Pancreas (tissue), 10 donors: ENCODE measurements around the gene SPEG. TPM values are rescaled to one million over a fixed set of nuclear protein-coding genes. Genes with fewer than 3 reads are reported as not detected.

Source experiments
- ATAC-seq, 4 donors: fragments of 200-7000 bp; cut with Tn5 transposase; one replicate each; pipeline versions ENCODE4 v1.8.0 to v1.9.1; 2020; ENCODE audit warnings: mild to moderate bottlenecking in 4 of 4, moderate library complexity in 4 of 4
- DNase-seq, 6 donors: peaks; one replicate each; pipeline ENCODE4 v3.0.0-alpha.2; 2020
- FAIRE-seq: peaks from 2 replicates; lab custom pipeline; 2012; peaks lifted over from hg19 to GRCh38; lab: Jason Lieb, UNC
- H3K27ac ChIP-seq, 4 donors: fragments of 200-600 bp; sonication (generic); 1 replicate in 3 of 4; 2 replicates in 1 of 4; pipeline versions ENCODE4 v1.5.0 to v1.8.0; 2020
- H3K27me3 ChIP-seq, 4 donors: fragments of 200-600 bp; one replicate each; pipeline ENCODE4 v1.8.0; 2021
- H3K36me3 ChIP-seq, 3 donors: fragments of 200-600 bp; sonication (generic) in 1 of 3; one replicate each; pipeline versions ENCODE4 v1.5.0 to v1.8.0; 2020 to 2021
- H3K4me1 ChIP-seq, 3 donors: fragments of 200-600 bp; one replicate each; pipeline ENCODE4 v1.8.0; 2021
- H3K4me3 ChIP-seq, 4 donors: fragments of 200-600 bp; sonication (generic) in 2 of 4; one replicate each; pipeline versions ENCODE4 v1.5.0 to v1.8.0; 2020 to 2021
- H3K9me3 ChIP-seq, 4 donors: fragments of 200-600 bp; one replicate each; pipeline ENCODE4 v1.8.0; 2021
- CTCF ChIP-seq, 4 donors: fragments of 200-600 bp; sonication (generic) in 3 of 4; IDR thresholded peaks; one replicate each; pipeline versions ENCODE4 v1.5.0 to v1.8.0; 2021; ENCODE audit warnings: antibody characterized with exemption in 4 of 4
- WGBS, 2 donors: extraction: QIAGEN DNeasy Blood & Tissue Kit; methylation state at CpG; one replicate each; pipeline ENCODE4 v1.1.7; 2013; 5-methylcytosine and 5-hydroxymethylcytosine counted together
- intact Hi-C, 3 donors: fragments of 100-400 bp; cut with DNase I; formaldehyde crosslinking; loops; one replicate each; pipeline versions ENCODE4 v1.11.1 to v1.14.2; 2022
- polyA plus RNA-seq, 2 donors: library from polyadenylated mRNA; stranded (reverse); fragments of 200-250 nt; gene quantifications; one replicate each; pipeline ENCODE4 v1.2.3, GENCODE V29; 2013
- total RNA-seq, 6 donors: library from RNA; stranded (reverse); fragmentation: NEBNext Ultra II Directional in 4 of 6; extraction: Animal tissue kit (Norgen Biotek cat#: 25700) in 4 of 6; gene quantifications; one replicate each; pipeline versions ENCODE4 v1.2.1 to v1.2.4, GENCODE V29; 2021 to 2023
- donor health status: healthy with polysubstance abuse.
- donor health status: DM: no; HTN: no; CAD: no; lungs with moderate emphysema.
- donor health status: DM: no; HTN: no; CAD: no.
- donor health status: control.
- donor health status: control.
- donor health status: Bipolar disorder and iron deficiency.
- donor health status: DM: yes; HTN: yes; CAD: no.
- donor health status: DM: no; HTN: no; CAD: no.
- donor health status: DM: no; HTN: no; CAD: no.
- donor health status: DM: yes; HTN: yes; CAD: no.

SPEG gene
- total and polyA plus RNA-seq, 8 donors: 2.6 to 33.3 (median 4.2) TPM

GRCh38 chr2:219519526-219519916 is 84.9 kb downstream of the SPEG start:
- TF ChIP-seq CTCF (IDR thresholded peaks at IDR 0.05): no peak
- Histone ChIP-seq H3K4me3 (no peak overlapping the region), H3K27ac (no peak overlapping the region), H3K9me3 (no peaks in the 10 kb centered on the region), H3K36me3 (no peaks in the 10 kb centered on the region), H3K27me3 (peaks cover 0 to 16% (median 0%) of the 10 kb centered on the region in 4 donors), H3K4me1 (no peaks in the 10 kb centered on the region)
- intact Hi-C loops: no loop called here
- no peak for FAIRE-seq
- no peak for DNase-seq
- 80 to 93% methylated on average over 9 of the region's 9 CpGs for WGBS, 2 donors
- ATAC-seq: no peak

GRCh38 chr2:219520079-219520478 is 85.4 kb downstream of the SPEG start:
- H3K4me3 ChIP-seq: no peak overlapping the region
- no peak for TF ChIP-seq CTCF (IDR thresholded peaks at IDR 0.05)
- no peak overlapping the region for H3K27ac ChIP-seq
- H3K36me3 ChIP-seq: no peaks in the 10 kb centered on the region
- FAIRE-seq: no peak
- DNase-seq: peak in 1 of 6 donors; percentile 51
- no peaks in the 10 kb centered on the region for H3K9me3 ChIP-seq
- intact Hi-C loops: no loop called here
- WGBS, 2 donors: 59 to 67% methylated on average over 8 of the region's 8 CpGs
- ATAC-seq: no peak
- no peaks in the 10 kb centered on the region for H3K4me1 ChIP-seq
- peaks cover 0 to 19% (median 0%) of the 10 kb centered on the region in 4 donors for H3K27me3 ChIP-seq

- intact Hi-C loops: no loop called here
- peaks cover 0 to 19% (median 0%) of the 10 kb centered on the region in 4 donors for H3K27me3 ChIP-seq
- FAIRE-seq: no peak
- H3K4me3 ChIP-seq: no peak overlapping the region
- ATAC-seq: peak; percentile 66 to 84 (median 70)
- H3K4me1 ChIP-seq: no peaks in the 10 kb centered on the region
- no peaks in the 10 kb centered on the region for H3K9me3 ChIP-seq
- H3K27ac ChIP-seq: no peak overlapping the region
- peak in 2 of 6 donors; percentile 46 to 68 for DNase-seq
- WGBS, 2 donors: 12 to 14% methylated on average over 14 of the region's 14 CpGs
- no peaks in the 10 kb centered on the region for H3K36me3 ChIP-seq
- peak in 3 of 4 donors; percentile 21 to 31 (median 23) for TF ChIP-seq CTCF (IDR thresholded peaks at IDR 0.05)
Observed at GRCh38 chr2:219521066-219521880, 86.6 kb downstream of the SPEG start.

GRCh38 chr2:219522111-219523030 is 87.7 kb downstream of the SPEG start:
- peaks cover 0 to 19% (median 0%) of the 10 kb centered on the region in 4 donors for H3K27me3 ChIP-seq
- peak in 2 of 6 donors; percentile 65 to 66 for DNase-seq
- FAIRE-seq: no peak
- intact Hi-C loops: no loop called here
- H3K9me3 ChIP-seq: no peaks in the 10 kb centered on the region
- peak; percentile 25 to 34 (median 30) for ATAC-seq
- WGBS, 2 donors: 5% methylated on average over 45 to 70 of the region's 70 CpGs
- no peaks in the 10 kb centered on the region for H3K36me3 ChIP-seq
- H3K4me3 ChIP-seq: peak overlapping the region in 1 of 4 donors; percentile 2
- TF ChIP-seq CTCF (IDR thresholded peaks at IDR 0.05): no peak
- no peaks in the 10 kb centered on the region for H3K4me1 ChIP-seq
- no peak overlapping the region for H3K27ac ChIP-seq
